Fibroblast of pulmonary artery (primary cell): ENCODE results near the gene MICU2.

Experiments
- DNase-seq: peaks from one replicate; pipeline ENCODE4 v3.0.0-alpha.2; 2010; ENCODE audit warnings: low read depth
- H3K4me3 ChIP-seq: replicated peaks from 2 replicates; pipeline ENCODE4 v1.5.1; 2011; ENCODE audit warnings: low read depth, mild to moderate bottlenecking, control low read depth, low read length, moderate library complexity
- CTCF ChIP-seq: IDR thresholded peaks from 2 replicates; pipeline ENCODE4 v1.5.1; 2011; ENCODE audit warnings: mild to moderate bottlenecking, control low read depth, low read length, inconsistent platforms; ENCODE audit errors: missing control alignments

Gene MICU2

GRCh38 chr13:21632196-21632595, 28.2 kb upstream of the MICU2 start:
- H3K4me3 ChIP-seq, result no peak overlapping the region
- no peak for TF ChIP-seq CTCF
- DNase-seq, result no peak

- no peak overlapping the region for H3K4me3 ChIP-seq
- peak; percentile 42 for TF ChIP-seq CTCF
- peak; percentile 36 for DNase-seq
These were observed 21.4 kb upstream of the MICU2 start for GRCh38 chr13:21625366-21625765.

- no peak overlapping the region for H3K4me3 ChIP-seq
- no peak for TF ChIP-seq CTCF
- no peak for DNase-seq
These were observed 16.9 kb upstream of the MICU2 start for GRCh38 chr13:21620861-21621260.

GRCh38 chr13:21619633-21620220, 15.8 kb upstream of the MICU2 start:
- DNase-seq, result no peak
- no peak for TF ChIP-seq CTCF
- no peak overlapping the region for H3K4me3 ChIP-seq

- no peak overlapping the region for H3K4me3 ChIP-seq
- no peak for DNase-seq
- TF ChIP-seq CTCF, result no peak
These were observed 12.9 kb upstream of the MICU2 start for GRCh38 chr13:21616880-21617279.

GRCh38 chr13:21616205-21616866, 12.4 kb upstream of the MICU2 start:
- TF ChIP-seq CTCF, result no peak
- no peak overlapping the region for H3K4me3 ChIP-seq
- no peak for DNase-seq

GRCh38 chr13:21615427-21615826, 11.5 kb upstream of the MICU2 start:
- TF ChIP-seq CTCF, result no peak
- no peak for DNase-seq
- no peak overlapping the region for H3K4me3 ChIP-seq
